SK-N-SH (cell line): ENCODE results near the gene TMEM176A. TPM values are rescaled to one million over a fixed set of nuclear protein-coding genes. Genes with fewer than 3 reads are reported as not detected.

ENCODE experiments used
- CTCF ChIA-PET: fragments of 300-600, 350-600 bp; formaldehyde crosslinking; extraction: SDS; loops from one replicate; lab custom pipeline; 2021; lab: Yijun Ruan, JAX
- POLR2A ChIA-PET: fragments of 350-600 bp; sonication (Branson Sonifier 250); formaldehyde crosslinking; extraction: SDS; loops from one replicate; lab custom pipeline; 2020; ENCODE audit warnings: antibody characterized with exemption, inconsistent platforms; lab: Yijun Ruan, JAX
- DNase-seq: peaks from one replicate; pipeline ENCODE4 v3.0.0; 2012
- H2AFZ ChIP-seq: fragments of 200-600 bp; sonication (generic); 2 replicates; pipeline ENCODE4 v1.8.1; 2016; ENCODE audit warnings: antibody characterized with exemption, mild to moderate bottlenecking, low read depth
- H3F3A ChIP-seq: fragments of 200-600 bp; sonication (generic); replicated peaks from 2 replicates; pipeline ENCODE3; 2016; ENCODE audit warnings: antibody characterized with exemption, mild to moderate bottlenecking; ENCODE audit not compliant: insufficient read depth
- H3K27ac ChIP-seq, 2 experiments: fragments of 200-500 bp in 1 of 2; fragments of 200-600 bp in 1 of 2; sonication (Bioruptor generic) in 1 of 2; sonication (generic), shearing (Covaris generic) in 1 of 2; 2 replicates each; pipeline versions ENCODE4 v1.5.1 to v1.6.1; 2014 to 2016; ENCODE audit warnings: low read depth in 2 of 2, inconsistent platforms in 1 of 2, low read length in 1 of 2, mild to moderate bottlenecking in 1 of 2, mixed read lengths in 1 of 2
- H3K27me3 ChIP-seq: fragments of 200-600 bp; sonication (generic), shearing (Covaris generic); 2 replicates; pipeline ENCODE4 v1.6.1; 2016; ENCODE audit warnings: mixed run types; ENCODE audit not compliant: insufficient read depth
- H3K36me3 ChIP-seq, 2 experiments: fragments of 200-500 bp in 1 of 2; fragments of 200-600 bp in 1 of 2; sonication (Bioruptor generic) in 1 of 2; sonication (generic) in 1 of 2; replicated peaks in 1 of 2; 2 replicates each; pipeline versions ENCODE3 to v1.5.1; 2014 to 2016; ENCODE audit warnings: low read length in 1 of 2, mild to moderate bottlenecking in 1 of 2; ENCODE audit not compliant: insufficient read depth in 2 of 2, control insufficient read depth in 1 of 2
- H3K4me1 ChIP-seq, 2 experiments: fragments of 200-500 bp in 1 of 2; fragments of 200-600 bp in 1 of 2; sonication (Bioruptor generic) in 1 of 2; sonication (generic), shearing (Covaris generic) in 1 of 2; 2 replicates each; pipeline versions ENCODE4 v1.5.1 to v1.6.1; 2014 to 2016; ENCODE audit warnings: low read depth in 1 of 2, low read length in 1 of 2, mixed run types in 1 of 2; ENCODE audit not compliant: insufficient read depth in 2 of 2, control insufficient read depth in 1 of 2
- H3K4me2 ChIP-seq: fragments of 200-600 bp; sonication (generic), shearing (Covaris generic); 2 replicates; pipeline ENCODE4 v1.6.1; 2017; ENCODE audit warnings: mixed run types
- H3K4me3 ChIP-seq, 2 experiments: fragments of 200-500 bp in 1 of 2; fragments of 200-600 bp in 1 of 2; sonication (Bioruptor generic) in 1 of 2; sonication (generic), shearing (Covaris generic) in 1 of 2; 2 replicates each; pipeline versions ENCODE4 v1.5.1 to v1.8.1; 2014 to 2016; ENCODE audit warnings: low read depth in 2 of 2, inconsistent platforms in 1 of 2, low read length in 1 of 2, mild to moderate bottlenecking in 1 of 2, mixed read lengths in 1 of 2, moderate library complexity in 1 of 2
- H3K79me2 ChIP-seq: fragments of 200-600 bp; sonication (generic); 2 replicates; pipeline ENCODE4 v1.8.1; 2017; ENCODE audit warnings: mild to moderate bottlenecking; ENCODE audit not compliant: insufficient read depth
- H3K9ac ChIP-seq: fragments of 200-600 bp; sonication (generic); 2 replicates; pipeline ENCODE4 v1.6.1; 2017; ENCODE audit warnings: mixed run types
- H3K9me2 ChIP-seq: fragments of 200-600 bp; sonication (generic); 2 replicates; pipeline ENCODE4 v1.6.1; 2017; ENCODE audit warnings: mixed run types
- H3K9me3 ChIP-seq: fragments of 200-600 bp; sonication (generic); 2 replicates; pipeline ENCODE4 v1.6.1; 2017; ENCODE audit warnings: mixed run types, mild to moderate bottlenecking, moderate library complexity
- H4K20me1 ChIP-seq: fragments of 200-600 bp; sonication (generic); 2 replicates; pipeline ENCODE4 v1.6.1; 2017; ENCODE audit warnings: mild to moderate bottlenecking, mixed run types; ENCODE audit not compliant: insufficient read depth
- ELF1 ChIP-seq: IDR thresholded peaks from 2 replicates; pipeline ENCODE4 v1.4.0; 2012
- FOXJ3 ChIP-seq: sonication (generic); formaldehyde crosslinking; IDR thresholded peaks from 2 replicates; pipeline ENCODE4 v1.5.1; 2020; ENCODE audit warnings: mild to moderate bottlenecking, missing genetic modification reagents
- MXI1 ChIP-seq: IDR thresholded peaks from 2 replicates; pipeline ENCODE4 v1.6.1; 2012; ENCODE audit warnings: mild to moderate bottlenecking, low read depth, low read length, improper control_type of control experiment
- NRF1 ChIP-seq: IDR thresholded peaks from 2 replicates; pipeline ENCODE4 v1.6.1; 2012; ENCODE audit warnings: low read depth, mild to moderate bottlenecking, low read length
- RCOR1 ChIP-seq: fragments of 150-350 bp; IDR thresholded peaks from 2 replicates; pipeline ENCODE4 v1.6.1; 2017; ENCODE audit warnings: antibody characterized with exemption, low read length
- RXRA ChIP-seq: IDR thresholded peaks from 2 replicates; pipeline ENCODE4 v1.4.0; 2012; ENCODE audit warnings: low read depth, mild to moderate bottlenecking, borderline replicate concordance
- TEAD4 ChIP-seq: IDR thresholded peaks from 2 replicates; pipeline ENCODE4 v1.4.0; 2012; ENCODE audit warnings: mild to moderate bottlenecking, borderline replicate concordance; ENCODE audit not compliant: insufficient read depth
- WGBS: methylation state at CpG from one replicate; pipeline ENCODE4 v1.1.6; 2017; ENCODE audit warnings: low lambda C conversion rate; 5-methylcytosine and 5-hydroxymethylcytosine counted together
- polyA plus RNA-seq, 3 experiments: library from polyadenylated mRNA; depleted of rRNA; stranded (reverse); fragments of >200 nt; gene quantifications; 2 replicates each; pipeline ENCODE4 v1.2.3, GENCODE V29; 2012
- TF ChIP-seq, protein P1 (sequence below): IDR thresholded peaks from 2 replicates; pipeline ENCODE4 v1.6.1; 2012; ENCODE audit warnings: mild to moderate bottlenecking, low read depth, low read length, moderate library complexity
- TF ChIP-seq, protein P2 (sequence below): IDR thresholded peaks from 2 replicates; pipeline ENCODE4; 2012
- TF ChIP-seq, protein P3 (sequence below): IDR thresholded peaks from 2 replicates; pipeline ENCODE4 v1.4.0; 2012; ENCODE audit warnings: low read depth
- TF ChIP-seq, protein P4 (sequence below): fragments of 150-350 bp; IDR thresholded peaks from 2 replicates; pipeline ENCODE4 v1.6.1; 2016; ENCODE audit warnings: mild to moderate bottlenecking, low read depth, low read length
- TF ChIP-seq, protein P5 (sequence below): fragments of 150-350 bp; IDR thresholded peaks from 2 replicates; pipeline ENCODE4 v1.6.1; 2017; ENCODE audit warnings: antibody characterized with exemption, low read length, low read depth, borderline replicate concordance

TMEM176A gene
- polyA plus RNA-seq, 1 of the 3 experiments (the other 2 are of a cell fraction): not detected

DNA sequence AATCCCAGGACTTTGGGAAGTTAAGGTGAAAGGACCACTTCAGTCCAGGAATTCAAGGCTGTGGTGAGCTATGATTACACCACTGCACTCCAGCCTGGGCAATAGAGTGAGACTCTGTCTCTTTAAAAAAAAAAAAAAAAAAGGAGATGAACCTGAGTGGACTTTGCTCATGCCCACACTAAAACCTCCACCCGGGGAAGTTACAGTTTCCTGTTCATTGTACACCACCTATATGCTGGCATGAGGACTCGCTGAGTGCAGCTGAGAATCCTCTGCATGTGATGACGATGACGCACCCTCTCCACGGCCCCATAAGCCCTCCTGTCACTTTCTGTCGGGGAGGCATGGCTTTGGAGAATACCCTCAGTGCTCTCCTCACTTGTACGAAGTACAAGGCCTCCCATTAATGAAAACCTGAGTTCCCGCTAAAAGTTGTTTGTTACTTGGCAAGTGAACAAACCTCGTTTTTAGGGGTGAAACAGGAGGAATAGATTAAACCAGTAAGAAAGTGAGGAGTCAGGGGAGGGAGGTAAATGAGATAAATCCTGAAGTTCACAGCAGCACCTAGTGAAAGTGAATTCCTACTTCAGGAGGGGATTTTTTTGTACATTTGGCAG is 16.3 kb upstream of the TMEM176A start:
- no peak overlapping the region for H3K4me2 ChIP-seq
- CTCF ChIA-PET: interaction anchor here (0.8 to 12.3 kb wide), 9 partner anchors 93 to 335 kb away, joined by 3 to 136 read pairs (median 10); no protein-coding TSS in a partner anchor
- peak overlapping the region in 1 of 2 experiments; percentile 36; a peak in 2 of 4 replicates for H3K27ac ChIP-seq

More for the DNA sequence above, 16.3 kb upstream of the TMEM176A start:
- H4K20me1 ChIP-seq: no peaks in the 10 kb centered on the region
- TF ChIP-seq NRF1 (no peak), RCOR1 (no peak), RXRA (no peak), MXI1 (no peak), TEAD4 (no peak), ELF1 (no peak), FOXJ3 (no peak)
- TF ChIP-seq, protein P1, sequence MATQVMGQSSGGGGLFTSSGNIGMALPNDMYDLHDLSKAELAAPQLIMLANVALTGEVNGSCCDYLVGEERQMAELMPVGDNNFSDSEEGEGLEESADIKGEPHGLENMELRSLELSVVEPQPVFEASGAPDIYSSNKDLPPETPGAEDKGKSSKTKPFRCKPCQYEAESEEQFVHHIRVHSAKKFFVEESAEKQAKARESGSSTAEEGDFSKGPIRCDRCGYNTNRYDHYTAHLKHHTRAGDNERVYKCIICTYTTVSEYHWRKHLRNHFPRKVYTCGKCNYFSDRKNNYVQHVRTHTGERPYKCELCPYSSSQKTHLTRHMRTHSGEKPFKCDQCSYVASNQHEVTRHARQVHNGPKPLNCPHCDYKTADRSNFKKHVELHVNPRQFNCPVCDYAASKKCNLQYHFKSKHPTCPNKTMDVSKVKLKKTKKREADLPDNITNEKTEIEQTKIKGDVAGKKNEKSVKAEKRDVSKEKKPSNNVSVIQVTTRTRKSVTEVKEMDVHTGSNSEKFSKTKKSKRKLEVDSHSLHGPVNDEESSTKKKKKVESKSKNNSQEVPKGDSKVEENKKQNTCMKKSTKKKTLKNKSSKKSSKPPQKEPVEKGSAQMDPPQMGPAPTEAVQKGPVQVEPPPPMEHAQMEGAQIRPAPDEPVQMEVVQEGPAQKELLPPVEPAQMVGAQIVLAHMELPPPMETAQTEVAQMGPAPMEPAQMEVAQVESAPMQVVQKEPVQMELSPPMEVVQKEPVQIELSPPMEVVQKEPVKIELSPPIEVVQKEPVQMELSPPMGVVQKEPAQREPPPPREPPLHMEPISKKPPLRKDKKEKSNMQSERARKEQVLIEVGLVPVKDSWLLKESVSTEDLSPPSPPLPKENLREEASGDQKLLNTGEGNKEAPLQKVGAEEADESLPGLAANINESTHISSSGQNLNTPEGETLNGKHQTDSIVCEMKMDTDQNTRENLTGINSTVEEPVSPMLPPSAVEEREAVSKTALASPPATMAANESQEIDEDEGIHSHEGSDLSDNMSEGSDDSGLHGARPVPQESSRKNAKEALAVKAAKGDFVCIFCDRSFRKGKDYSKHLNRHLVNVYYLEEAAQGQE: no peak
- TF ChIP-seq, protein P2, sequence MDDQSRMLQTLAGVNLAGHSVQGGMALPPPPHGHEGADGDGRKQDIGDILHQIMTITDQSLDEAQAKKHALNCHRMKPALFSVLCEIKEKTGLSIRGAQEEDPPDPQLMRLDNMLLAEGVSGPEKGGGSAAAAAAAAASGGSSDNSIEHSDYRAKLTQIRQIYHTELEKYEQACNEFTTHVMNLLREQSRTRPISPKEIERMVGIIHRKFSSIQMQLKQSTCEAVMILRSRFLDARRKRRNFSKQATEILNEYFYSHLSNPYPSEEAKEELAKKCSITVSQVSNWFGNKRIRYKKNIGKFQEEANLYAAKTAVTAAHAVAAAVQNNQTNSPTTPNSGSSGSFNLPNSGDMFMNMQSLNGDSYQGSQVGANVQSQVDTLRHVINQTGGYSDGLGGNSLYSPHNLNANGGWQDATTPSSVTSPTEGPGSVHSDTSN: no peak
- TF ChIP-seq, protein P3, sequence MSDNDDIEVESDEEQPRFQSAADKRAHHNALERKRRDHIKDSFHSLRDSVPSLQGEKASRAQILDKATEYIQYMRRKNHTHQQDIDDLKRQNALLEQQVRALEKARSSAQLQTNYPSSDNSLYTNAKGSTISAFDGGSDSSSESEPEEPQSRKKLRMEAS: no peak
- TF ChIP-seq, protein P4, sequence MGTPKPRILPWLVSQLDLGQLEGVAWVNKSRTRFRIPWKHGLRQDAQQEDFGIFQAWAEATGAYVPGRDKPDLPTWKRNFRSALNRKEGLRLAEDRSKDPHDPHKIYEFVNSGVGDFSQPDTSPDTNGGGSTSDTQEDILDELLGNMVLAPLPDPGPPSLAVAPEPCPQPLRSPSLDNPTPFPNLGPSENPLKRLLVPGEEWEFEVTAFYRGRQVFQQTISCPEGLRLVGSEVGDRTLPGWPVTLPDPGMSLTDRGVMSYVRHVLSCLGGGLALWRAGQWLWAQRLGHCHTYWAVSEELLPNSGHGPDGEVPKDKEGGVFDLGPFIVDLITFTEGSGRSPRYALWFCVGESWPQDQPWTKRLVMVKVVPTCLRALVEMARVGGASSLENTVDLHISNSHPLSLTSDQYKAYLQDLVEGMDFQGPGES: no peak
- TF ChIP-seq, protein P5, sequence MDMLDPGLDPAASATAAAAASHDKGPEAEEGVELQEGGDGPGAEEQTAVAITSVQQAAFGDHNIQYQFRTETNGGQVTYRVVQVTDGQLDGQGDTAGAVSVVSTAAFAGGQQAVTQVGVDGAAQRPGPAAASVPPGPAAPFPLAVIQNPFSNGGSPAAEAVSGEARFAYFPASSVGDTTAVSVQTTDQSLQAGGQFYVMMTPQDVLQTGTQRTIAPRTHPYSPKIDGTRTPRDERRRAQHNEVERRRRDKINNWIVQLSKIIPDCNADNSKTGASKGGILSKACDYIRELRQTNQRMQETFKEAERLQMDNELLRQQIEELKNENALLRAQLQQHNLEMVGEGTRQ: no peak
- POLR2A ChIA-PET: interaction anchor here (0.6 kb wide), 1 partner anchor 12 kb away, joined by 5 read pairs; no protein-coding TSS in a partner anchor
- no peak for DNase-seq
- no peaks in the 10 kb centered on the region for H3K9me3 ChIP-seq
- H3K9ac ChIP-seq: no peak overlapping the region
- no peaks in the 10 kb centered on the region for H3K79me2 ChIP-seq
- WGBS: 66% methylated on average over 9 of the region's 9 CpGs
- H3K4me1 ChIP-seq: peaks cover 19 to 45% of the 10 kb centered on the region in 2 experiments; a peak in 3 of 4 replicates
- no peak overlapping the region for H2AFZ ChIP-seq
- no peaks in the 10 kb centered on the region for H3F3A ChIP-seq
- no peaks in the 10 kb centered on the region for H3K36me3 ChIP-seq
- H3K27me3 ChIP-seq: no peaks in the 10 kb centered on the region
- no peak overlapping the region for H3K4me3 ChIP-seq
- H3K9me2 ChIP-seq: no peaks in the 10 kb centered on the region
